Measurements from ENCODE around the gene ANO1. TPM values are rescaled to one million over a fixed set of nuclear protein-coding genes. Genes with fewer than 3 reads are reported as not detected.

ANO1 gene
- total and polyA plus RNA-seq, 2 of the 8 experiments (the other 6 are each of a cell fraction or from before 2014, with no cell fraction given): 4.7 to 5.0 TPM

DNA sequence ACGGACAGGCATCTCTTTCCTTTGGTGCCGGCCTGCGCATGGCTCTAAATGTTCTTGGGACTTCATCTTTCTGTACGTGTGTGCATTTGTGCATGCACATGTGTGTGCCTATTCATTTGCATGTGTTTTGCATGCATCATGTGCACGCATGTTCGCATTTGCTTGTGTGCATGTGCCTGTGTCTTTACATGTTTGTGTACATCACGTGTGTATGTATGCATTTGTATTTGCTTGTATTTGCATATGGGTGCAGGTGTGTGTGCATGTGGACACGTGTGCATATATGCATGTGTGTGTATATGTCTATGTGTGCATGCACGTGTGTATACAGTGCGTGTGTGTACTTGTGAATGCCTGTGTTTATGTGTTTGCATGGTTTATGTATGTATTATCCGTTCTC, 111.5 kb downstream of the ANO1 start (continued):
- TF ChIP-seq, protein P1, sequence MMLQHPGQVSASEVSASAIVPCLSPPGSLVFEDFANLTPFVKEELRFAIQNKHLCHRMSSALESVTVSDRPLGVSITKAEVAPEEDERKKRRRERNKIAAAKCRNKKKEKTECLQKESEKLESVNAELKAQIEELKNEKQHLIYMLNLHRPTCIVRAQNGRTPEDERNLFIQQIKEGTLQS (IDR thresholded peaks at IDR 0.05; ENCODE audit: insufficient read depth, low read depth, low read length): no peak
